GM18498 (cell line): ENCODE results near the gene RNU7-1.
A peak's percentile ranks its signal among the peaks of the same experiment; 100 is the strongest.
"Not testable (repeated sequence)": the region's sequence is repeated elsewhere in the genome, so short reads cannot be mapped to it uniquely, and the experiment has no call there.

Source experiments
- ATAC-seq: cut with Tn5 transposase; IDR thresholded peaks from one replicate; pipeline ENCODE4 v1.9.1; 2021; ENCODE audit warnings: mild to moderate bottlenecking, moderate library complexity; ENCODE audit not compliant: unreplicated experiment

Gene RNU7-1

DNA sequence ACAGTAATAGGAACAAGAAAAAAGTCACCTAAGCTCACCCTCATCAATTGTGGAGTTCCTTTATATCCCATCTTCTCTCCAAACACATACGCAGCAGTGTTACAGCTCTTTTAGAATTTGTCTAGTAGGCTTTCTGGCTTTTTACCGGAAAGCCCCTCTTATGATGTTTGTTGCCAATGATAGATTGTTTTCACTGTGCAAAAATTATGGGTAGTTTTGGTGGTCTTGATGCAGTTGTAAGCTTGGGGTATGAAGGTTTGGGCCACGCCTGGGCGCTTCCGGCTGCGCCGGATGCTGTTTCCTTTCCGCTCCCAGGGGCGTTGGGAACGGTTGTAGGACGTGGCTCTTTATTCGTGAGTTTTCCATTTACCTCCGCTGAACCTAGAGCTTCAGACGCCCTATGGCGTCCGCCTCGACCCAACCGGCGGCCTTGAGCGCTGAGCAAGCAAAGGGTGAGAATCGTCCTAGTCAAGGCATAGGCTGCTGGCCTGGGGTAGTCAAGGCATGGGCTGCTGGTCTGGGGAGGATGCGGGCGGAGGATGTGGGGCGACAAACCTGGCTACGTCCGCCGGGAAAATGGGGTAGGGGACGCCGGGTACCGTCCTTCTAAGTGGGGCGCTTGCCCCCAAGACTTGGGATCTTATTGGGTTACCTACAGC, at the start of gene RNU7-1, which contains the start of gene C12orf57:
Gene RNU7-1 (plus strand): TSS at position 95 of the 659 bp plus-strand sequence.
Gene C12orf57 (plus strand): TSS at position 301 of the 659 bp plus-strand sequence. CDS start 100 bp downstream, at position 401.
- peak; percentile 41 for ATAC-seq

- no peak for ATAC-seq
Observed at GRCh38 chr12:6894321-6894720, 49.3 kb upstream of the RNU7-1 start.

- no peak for ATAC-seq
Observed at GRCh38 chr12:6896846-6897435, 46.7 kb upstream of the RNU7-1 start.

GRCh38 chr12:6899427-6899826, 44.2 kb upstream of the RNU7-1 start:
- no peak for ATAC-seq

DNA sequence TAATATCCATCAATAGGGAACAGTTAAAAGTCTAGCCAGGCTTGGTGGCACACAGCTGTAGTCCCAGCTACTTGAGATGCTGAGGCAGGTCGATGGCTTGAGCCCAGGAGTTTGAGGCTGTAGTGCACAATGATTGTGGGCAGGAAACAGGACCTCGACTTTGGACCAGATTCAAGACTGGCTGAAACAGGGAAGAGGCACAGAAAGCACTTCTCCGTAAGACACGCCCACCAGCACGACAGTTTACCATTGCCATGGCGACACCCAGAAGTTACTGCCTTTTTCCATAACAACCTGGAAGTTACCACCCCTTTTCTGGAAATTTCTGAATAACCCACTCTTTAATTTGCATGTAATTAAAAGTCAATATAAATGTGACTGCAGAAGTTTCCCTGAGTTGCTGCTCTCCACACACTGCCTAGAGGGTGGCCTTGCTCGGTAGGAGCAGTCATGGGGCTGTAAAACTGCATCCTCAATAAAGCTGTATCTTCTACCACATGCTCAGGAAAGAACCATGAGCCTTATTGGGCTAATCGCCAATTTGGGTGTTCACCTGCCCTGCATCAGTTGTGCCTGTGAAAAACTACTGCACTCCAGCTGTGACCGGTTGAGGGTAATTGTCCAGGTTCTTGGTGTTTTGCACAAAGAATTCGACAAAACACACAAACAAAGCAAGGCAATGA, 43.6 kb upstream of the RNU7-1 start:
- ATAC-seq: no peak

DNA sequence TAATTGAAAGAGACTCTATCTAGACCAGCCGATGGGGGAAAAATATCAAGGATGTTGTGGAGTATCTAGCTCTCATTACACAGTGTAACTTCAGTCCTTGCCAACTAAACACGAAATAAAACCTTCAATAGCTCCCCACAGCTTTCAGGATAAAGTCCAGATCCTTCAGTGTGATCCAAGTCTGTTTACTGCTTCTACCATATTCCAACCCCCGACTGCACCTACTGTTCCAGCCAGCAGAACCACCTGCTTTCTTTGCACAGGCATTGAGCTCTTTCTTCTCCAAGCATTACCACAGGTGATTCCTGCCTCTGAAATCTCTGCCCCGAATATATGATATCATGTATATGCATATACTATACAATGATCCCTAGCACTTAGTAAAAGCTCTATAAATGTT, 41.2 kb upstream of the RNU7-1 start:
- ATAC-seq: no peak

DNA sequence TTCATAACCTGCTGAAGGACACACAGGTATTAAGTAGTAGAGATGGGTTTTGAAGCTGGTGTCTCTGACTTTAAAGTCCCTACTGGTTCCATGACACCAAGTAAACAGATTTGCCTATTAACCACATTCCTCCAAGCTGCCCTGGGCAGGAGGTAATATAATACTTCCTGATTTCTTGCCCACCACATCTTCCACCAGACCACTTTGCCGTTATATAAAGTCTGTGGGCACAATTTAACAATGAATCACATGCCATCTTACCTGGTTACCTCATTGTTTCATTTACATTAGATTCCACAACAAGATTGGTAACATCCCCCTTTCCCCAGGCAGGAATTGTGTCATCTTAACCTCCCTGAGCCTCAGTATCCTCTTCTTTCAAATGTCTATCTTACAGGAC, 39.9 kb upstream of the RNU7-1 start:
- no peak for ATAC-seq

GRCh38 chr12:6904280-6905276, 39.0 kb upstream of the RNU7-1 start, which contains the start of gene LRRC23:
Gene LRRC23, plus strand, starts transcription at chr12:6904822. Its CDS starts 812 bp downstream, at chr12:6905634.
- peak; percentile 95 for ATAC-seq

GRCh38 chr12:6905414-6906040, 38.1 kb upstream of the RNU7-1 start:
- no peak for ATAC-seq

DNA sequence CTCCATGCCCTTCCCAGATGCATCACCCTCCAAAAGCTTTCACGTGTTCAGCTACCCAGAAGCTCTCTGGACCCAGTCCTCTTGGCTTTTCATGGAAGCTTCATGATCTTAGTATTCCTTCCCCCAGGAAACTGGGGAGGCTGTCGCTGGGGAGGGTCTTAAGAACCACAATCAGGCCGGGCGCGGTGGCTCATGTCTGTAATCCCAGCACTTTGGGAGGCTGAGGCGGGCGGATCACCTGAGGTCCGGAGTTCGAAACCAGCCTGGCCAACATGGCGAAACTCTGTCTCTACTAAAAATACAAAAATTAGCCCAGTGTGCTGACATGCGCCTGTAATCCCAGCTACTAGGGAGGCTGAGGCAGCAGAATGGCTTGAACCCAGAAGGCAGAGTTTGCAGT, 35.5 kb upstream of the RNU7-1 start:
- not testable (repeated sequence) for ATAC-seq

DNA sequence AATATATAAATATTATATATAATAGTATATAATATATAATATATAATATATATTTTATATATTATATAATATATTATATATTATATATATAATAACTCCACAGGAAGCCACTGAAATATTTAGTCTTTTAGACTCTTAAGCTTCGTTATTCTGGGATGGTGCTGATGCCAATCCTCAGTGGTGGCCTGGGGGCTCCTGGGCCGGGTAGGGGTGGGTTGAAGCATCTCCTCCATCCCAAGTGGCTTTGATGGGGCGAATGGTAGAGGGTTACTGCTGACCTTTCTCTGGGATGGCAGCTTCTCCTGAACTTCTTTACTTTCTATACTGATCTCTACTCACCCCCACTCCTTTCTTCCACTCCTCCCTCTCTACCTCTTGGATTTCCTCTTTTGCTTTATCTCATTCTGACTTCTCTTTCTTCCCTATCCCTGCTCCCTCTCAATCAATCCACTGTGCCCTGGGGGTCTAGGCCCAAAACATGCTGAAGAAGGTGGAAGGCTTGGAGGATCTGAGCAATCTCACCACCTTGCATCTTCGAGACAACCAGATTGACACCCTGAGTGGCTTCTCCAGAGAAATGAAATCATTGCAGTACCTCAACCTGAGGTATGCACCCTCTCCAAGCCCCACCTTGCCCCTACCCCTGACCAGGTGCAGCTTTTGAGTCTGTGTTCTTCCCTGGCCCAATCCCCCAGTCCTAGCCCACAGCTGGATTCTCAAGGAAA, 34.0 kb upstream of the RNU7-1 start:
- no peak for ATAC-seq

GRCh38 chr12:6912164-6912935, 31.3 kb upstream of the RNU7-1 start:
- ATAC-seq: no peak

DNA sequence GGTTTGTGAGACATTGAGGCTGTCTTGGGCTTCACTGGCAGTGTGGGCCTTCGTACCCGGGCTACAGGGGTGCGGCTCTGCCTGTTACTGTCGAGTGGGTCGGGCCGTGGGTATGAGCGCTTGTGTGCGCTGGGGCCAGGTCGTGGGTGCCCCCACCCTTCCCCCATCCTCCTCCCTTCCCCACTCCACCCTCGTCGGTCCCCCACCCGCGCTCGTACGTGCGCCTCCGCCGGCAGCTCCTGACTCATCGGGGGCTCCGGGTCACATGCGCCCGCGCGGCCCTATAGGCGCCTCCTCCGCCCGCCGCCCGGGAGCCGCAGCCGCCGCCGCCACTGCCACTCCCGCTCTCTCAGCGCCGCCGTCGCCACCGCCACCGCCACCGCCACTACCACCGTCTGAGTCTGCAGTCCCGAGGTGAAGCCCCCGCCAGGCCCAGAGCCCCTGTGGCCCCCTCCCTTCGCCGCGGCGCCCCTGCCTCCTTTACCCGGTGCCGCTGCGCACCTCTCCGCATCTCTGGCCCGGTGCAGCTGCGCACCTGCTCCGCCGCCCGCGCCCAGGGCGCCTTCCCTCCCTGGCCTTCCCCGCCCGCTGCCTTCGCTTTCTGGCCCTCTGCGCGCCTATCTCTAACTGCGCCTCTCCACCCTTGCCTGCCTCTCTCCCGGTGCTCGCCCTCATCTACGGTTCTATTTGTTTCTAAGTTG, 29.2 kb upstream of the RNU7-1 start, which contains the start of gene ENO2:
Gene ENO2 (plus strand): TSS at position 335 of the 701 bp plus-strand sequence. CDS start 1,253 bp downstream, outside the sequence.
- peak; percentile 75 for ATAC-seq

- no peak for ATAC-seq
Observed at GRCh38 chr12:6914947-6915788, 28.4 kb upstream of the RNU7-1 start.

DNA sequence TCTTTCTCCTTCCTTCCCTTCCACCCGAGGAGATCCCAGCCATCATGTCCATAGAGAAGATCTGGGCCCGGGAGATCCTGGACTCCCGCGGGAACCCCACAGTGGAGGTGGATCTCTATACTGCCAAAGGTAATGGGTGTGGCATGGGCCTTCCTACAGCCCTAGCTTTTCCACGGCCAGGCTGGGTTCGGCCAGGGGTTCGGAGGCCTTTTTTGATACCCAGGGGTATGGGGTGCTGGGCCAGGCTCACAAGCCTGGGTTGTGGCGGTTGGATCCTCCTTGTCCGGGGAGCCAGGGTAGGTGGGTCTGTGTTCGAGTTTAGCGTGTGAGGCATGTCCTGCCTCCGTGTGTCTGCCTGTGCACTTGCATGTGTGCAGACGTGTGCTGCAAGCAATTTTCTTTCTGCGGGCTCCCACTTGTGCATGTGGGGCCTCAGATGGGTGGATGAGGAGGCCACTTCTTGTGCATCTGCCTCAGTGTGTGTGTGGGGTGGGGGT, 27.8 kb upstream of the RNU7-1 start:
- no peak for ATAC-seq

DNA sequence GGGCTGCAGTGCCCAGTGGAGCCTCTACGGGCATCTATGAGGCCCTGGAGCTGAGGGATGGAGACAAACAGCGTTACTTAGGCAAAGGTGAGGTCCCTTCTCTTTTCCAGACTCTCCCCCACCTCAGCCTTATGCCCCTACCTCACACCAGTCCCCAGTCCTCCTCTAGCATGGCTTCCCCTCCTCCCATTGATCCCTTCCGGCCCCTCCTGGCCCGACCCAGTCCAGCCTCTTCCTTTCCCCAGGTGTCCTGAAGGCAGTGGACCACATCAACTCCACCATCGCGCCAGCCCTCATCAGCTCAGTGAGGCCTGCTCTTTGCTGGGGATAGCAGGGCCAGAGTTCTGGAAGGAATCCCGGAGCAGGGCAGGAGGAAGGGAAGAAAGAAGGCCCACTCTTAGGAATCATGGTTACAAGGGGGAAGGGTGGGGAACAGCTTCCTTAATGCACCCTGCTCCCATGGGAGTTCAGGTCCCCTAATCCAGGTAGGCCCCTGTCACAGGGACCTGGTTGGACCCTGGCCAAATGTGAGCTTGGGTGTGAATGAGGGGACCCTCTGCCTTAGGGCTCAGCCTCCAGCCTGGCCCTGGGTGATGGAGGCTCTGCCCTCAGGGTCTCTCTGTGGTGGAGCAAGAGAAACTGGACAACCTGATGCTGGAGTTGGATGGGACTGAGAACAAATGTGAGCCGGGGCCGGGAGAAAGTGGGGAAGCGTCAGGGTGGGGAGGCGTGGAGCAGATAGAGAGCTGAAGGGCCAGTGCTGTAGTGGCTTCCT, 27.0 kb upstream of the RNU7-1 start:
- no peak for ATAC-seq
